Ascending aorta (tissue), 2 donors: ENCODE results near the gene ELL2. TPM values are rescaled to one million over a fixed set of nuclear protein-coding genes. Genes with fewer than 3 reads are reported as not detected.

Source experiments
- DNase-seq, 2 donors: peaks; one replicate each; pipeline ENCODE4 v3.0.0-alpha.2; 2019; ENCODE audit warnings: low spot score in 2 of 2
- H3K27ac ChIP-seq, 2 donors: fragments of 200-600 bp; sonication (generic); one replicate each; pipeline ENCODE4 v1.5.1; 2016 to 2017; ENCODE audit warnings: mild to moderate bottlenecking in 1 of 2
- H3K27me3 ChIP-seq: fragments of 200-600 bp; sonication (generic); one replicate; pipeline ENCODE4 v1.5.1; 2017
- H3K36me3 ChIP-seq, 2 donors: fragments of 200-600 bp; sonication (generic); one replicate each; pipeline ENCODE4 v1.5.1; 2016
- H3K4me1 ChIP-seq, 2 donors: fragments of 200-600 bp; sonication (generic); one replicate each; pipeline ENCODE4 v1.5.1; 2016 to 2017; ENCODE audit warnings: mild to moderate bottlenecking in 1 of 2
- H3K4me3 ChIP-seq, 2 donors: fragments of 200-600 bp; sonication (generic); one replicate each; pipeline ENCODE4 v1.5.1; 2016 to 2017; ENCODE audit warnings: mild to moderate bottlenecking in 1 of 2
- H3K9me3 ChIP-seq, 2 donors: fragments of 200-600 bp; sonication (generic); one replicate each; pipeline ENCODE4 v1.5.1; 2016
- CTCF ChIP-seq, 3 experiments: fragments of 200-600 bp in 2 of 3; fragments of 450-650 bp in 1 of 3; sonication (generic) in 2 of 3; IDR thresholded peaks; one replicate each; pipeline ENCODE4 v1.5.1; 2016 to 2019; ENCODE audit warnings: antibody characterized with exemption in 3 of 3, mild to moderate bottlenecking in 1 of 3, moderate library complexity in 1 of 3
- intact Hi-C: fragments of 100-400 bp; cut with DNase I; formaldehyde crosslinking; loops from one replicate; pipeline ENCODE4 v1.15.1; 2023
- total RNA-seq: library from RNA; depleted of rRNA; stranded (reverse); fragments of >200 nt; gene quantifications from one replicate; pipeline ENCODE4 v1.1.0, GENCODE V29; 2016

Gene ELL2
- total RNA-seq, 1 donor from 2014 or later = 26.0 TPM

GRCh38 chr5:95924720-95925377 lies 36.8 kb downstream of the ELL2 start:
- Histone ChIP-seq H3K27me3 (no peaks in the 10 kb centered on the region), H3K9me3 (no peaks in the 10 kb centered on the region), H3K27ac (peak overlapping the region in 1 of 2 donors; percentile 4), H3K36me3 (no peaks in the 10 kb centered on the region), H3K4me1 (peaks cover 0 to 28% of the 10 kb centered on the region in 2 donors), H3K4me3 (no peak overlapping the region)
- intact Hi-C loops = no loop called here
- no peak for TF ChIP-seq CTCF (IDR thresholded peaks at IDR 0.05)
- no peak for DNase-seq

- no peak for TF ChIP-seq CTCF (IDR thresholded peaks at IDR 0.05)
- H3K4me3 ChIP-seq = no peak overlapping the region
- no peaks in the 10 kb centered on the region for H3K36me3 ChIP-seq
- no peaks in the 10 kb centered on the region for H3K27me3 ChIP-seq
- peak overlapping the region in 1 of 2 donors; percentile 4 for H3K27ac ChIP-seq
- H3K9me3 ChIP-seq = no peaks in the 10 kb centered on the region
- no peak for DNase-seq
- intact Hi-C loops = no loop called here
- peaks cover 0 to 22% of the 10 kb centered on the region in 2 donors for H3K4me1 ChIP-seq
Measured at GRCh38 chr5:95923918-95924544, 37.6 kb downstream of the ELL2 start.

- Histone ChIP-seq H3K27me3 (no peaks in the 10 kb centered on the region), H3K27ac (no peak overlapping the region), H3K36me3 (no peaks in the 10 kb centered on the region), H3K4me1 (peaks cover 0 to 22% of the 10 kb centered on the region in 2 donors), H3K4me3 (no peak overlapping the region), H3K9me3 (no peaks in the 10 kb centered on the region)
- DNase-seq = no peak
- intact Hi-C loops = no loop called here
- no peak for TF ChIP-seq CTCF (IDR thresholded peaks at IDR 0.05)
Measured at GRCh38 chr5:95922798-95923197, 38.9 kb downstream of the ELL2 start.

- peaks cover 0 to 25% of the 10 kb centered on the region in 2 donors for H3K4me1 ChIP-seq
- H3K9me3 ChIP-seq = no peaks in the 10 kb centered on the region
- intact Hi-C loops = no loop called here
- no peaks in the 10 kb centered on the region for H3K36me3 ChIP-seq
- no peak overlapping the region for H3K27ac ChIP-seq
- H3K4me3 ChIP-seq = no peak overlapping the region
- no peak for TF ChIP-seq CTCF (IDR thresholded peaks at IDR 0.05)
- DNase-seq = no peak
- no peaks in the 10 kb centered on the region for H3K27me3 ChIP-seq
Measured at GRCh38 chr5:95921501-95921900, 40.1 kb downstream of the ELL2 start.

GRCh38 chr5:95920822-95921221 lies 40.8 kb downstream of the ELL2 start:
- Histone ChIP-seq H3K4me1 (peaks cover 0 to 29% of the 10 kb centered on the region in 2 donors), H3K4me3 (no peak overlapping the region), H3K27ac (no peak overlapping the region), H3K36me3 (no peaks in the 10 kb centered on the region), H3K27me3 (no peaks in the 10 kb centered on the region), H3K9me3 (no peaks in the 10 kb centered on the region)
- DNase-seq = no peak
- TF ChIP-seq CTCF (IDR thresholded peaks at IDR 0.05) = no peak
- intact Hi-C loops = no loop called here
